Measurements from ENCODE around the gene RGCC. TPM values are rescaled to one million over a fixed set of nuclear protein-coding genes. Genes with fewer than 3 reads are reported as not detected.
"Not testable (repeated sequence)": the region's sequence is repeated elsewhere in the genome, so short reads cannot be mapped to it uniquely, and the experiment has no call there.

The RGCC gene
- total RNA-seq, 1 experiment from 2014 or later, result not detected

GRCh38 chr13:41420146-41420545, 37.2 kb upstream of the RGCC start:
- Histone ChIP-seq H2AK5ac (ENCODE audit: insufficient read length, low read length) (no peak overlapping the region), H3K4me2 (ENCODE audit: insufficient read depth, insufficient read length, low read length) (no peak overlapping the region), H3K56ac (ENCODE audit: insufficient read length, low read depth, low read length) (no peak overlapping the region), H2BK120ac (ENCODE audit: low read depth, low read length, poor library complexity, severe bottlenecking) (no peak overlapping the region), H2AFZ (ENCODE audit: low read length) (no peak overlapping the region), H4K91ac (ENCODE audit: insufficient read length, low read depth, low read length) (no peak overlapping the region), H3K18ac (ENCODE audit: insufficient read length, low read depth, low read length) (no peak overlapping the region), H3K23me2 (ENCODE audit: insufficient read length, low read depth, low read length, poor library complexity, severe bottlenecking) (no peaks in the 10 kb centered on the region), H3K79me1 (ENCODE audit: insufficient read depth, low read depth, low read length, poor library complexity, severe bottlenecking) (no peaks in the 10 kb centered on the region), H3K9ac (ENCODE audit: extremely low read depth, insufficient read length, low read length) (no peak overlapping the region), H2BK12ac (ENCODE audit: insufficient read length, low read depth, low read length) (no peak overlapping the region), H4K8ac (replicated peaks; ENCODE audit: insufficient read length, low read depth, low read length) (no peak overlapping the region), H3K79me2 (ENCODE audit: insufficient read depth, low read length) (no peaks in the 10 kb centered on the region), H3T11ph (ENCODE audit: low read length) (no peak overlapping the region), H4K5ac (ENCODE audit: insufficient read length, low read depth, low read length) (no peak overlapping the region), H3K27ac (ENCODE audit: insufficient read length, low read depth, low read length) (no peak overlapping the region), H2BK5ac (ENCODE audit: insufficient read length, low read length) (no peak overlapping the region), H3K27me3 (ENCODE audit: insufficient read depth, low read length) (no peaks in the 10 kb centered on the region), H3K14ac (ENCODE audit: insufficient read depth, low read length) (no peak overlapping the region), H3K4ac (ENCODE audit: low read depth, low read length) (no peak overlapping the region), H4K20me1 (ENCODE audit: control insufficient read depth, insufficient read depth, insufficient read length) (no peaks in the 10 kb centered on the region), H2BK20ac (ENCODE audit: low read depth, low read length, poor library complexity, severe bottlenecking) (no peak overlapping the region), H2BK15ac (ENCODE audit: low read depth, low read length) (no peak overlapping the region), H3K9me3 (ENCODE audit: control insufficient read depth, low read depth, low read length) (no peaks in the 10 kb centered on the region), H3K4me1 (ENCODE audit: insufficient read depth, low read length) (no peaks in the 10 kb centered on the region), H3K23ac (ENCODE audit: insufficient read length, low read depth, low read length) (no peak overlapping the region)
- WGBS (ENCODE audit: extremely low coverage, insufficient read length, low lambda C conversion rate), result no CpG with 5 or more reads among the region's 4 CpGs
- H3K4me1 Mint-ChIP-seq, result peaks cover 10 to 12% of the 10 kb centered on the region in 2 experiments
- H3K27ac Mint-ChIP-seq, result no peak overlapping the region
- no peak overlapping the region for H3K4me3 Mint-ChIP-seq
- no peaks in the 10 kb centered on the region for H3K27me3 Mint-ChIP-seq (ENCODE audit: low read depth)
- no peak for DNase-seq
- H3K36me3 Mint-ChIP-seq (ENCODE audit: insufficient read depth in 1 of 3, low read depth in 3 of 3), result no peaks in the 10 kb centered on the region
- H3K9me3 Mint-ChIP-seq, result no peaks in the 10 kb centered on the region
- TF ChIP-seq CTCF (conservative IDR thresholded peaks at IDR 0.05), result no peak

GRCh38 chr13:41421330-41421729, 36.0 kb upstream of the RGCC start:
- H2BK15ac ChIP-seq (ENCODE audit: low read depth, low read length); H4K8ac ChIP-seq (replicated peaks; ENCODE audit: insufficient read length, low read depth, low read length); H3K4me3 Mint-ChIP-seq; H3K79me2 ChIP-seq (ENCODE audit: insufficient read depth, low read length); H4K5ac ChIP-seq (ENCODE audit: insufficient read length, low read depth, low read length); H3K4ac ChIP-seq (ENCODE audit: low read depth, low read length); H3K4me1 ChIP-seq (ENCODE audit: insufficient read depth, low read length); H2BK5ac ChIP-seq (ENCODE audit: insufficient read length, low read length); H3K56ac ChIP-seq (ENCODE audit: insufficient read length, low read depth, low read length); H2BK20ac ChIP-seq (ENCODE audit: low read depth, low read length, poor library complexity, severe bottlenecking); H3K27me3 Mint-ChIP-seq (ENCODE audit: low read depth); H2BK12ac ChIP-seq (ENCODE audit: insufficient read length, low read depth, low read length); H3K9ac ChIP-seq (ENCODE audit: extremely low read depth, insufficient read length, low read length); H2BK120ac ChIP-seq (ENCODE audit: low read depth, low read length, poor library complexity, severe bottlenecking); H3K27me3 ChIP-seq (ENCODE audit: insufficient read depth, low read length); H3T11ph ChIP-seq (ENCODE audit: low read length); H3K9me3 ChIP-seq (ENCODE audit: control insufficient read depth, low read depth, low read length); H2AFZ ChIP-seq (ENCODE audit: low read length); DNase-seq; H4K91ac ChIP-seq (ENCODE audit: insufficient read length, low read depth, low read length); H3K36me3 Mint-ChIP-seq (ENCODE audit: insufficient read depth in 1 of 3, low read depth in 3 of 3); H3K79me1 ChIP-seq (ENCODE audit: insufficient read depth, low read depth, low read length, poor library complexity, severe bottlenecking); H3K18ac ChIP-seq (ENCODE audit: insufficient read length, low read depth, low read length); H2AK5ac ChIP-seq (ENCODE audit: insufficient read length, low read length); H3K9me3 Mint-ChIP-seq; H4K20me1 ChIP-seq (ENCODE audit: control insufficient read depth, insufficient read depth, insufficient read length); H3K4me2 ChIP-seq (ENCODE audit: insufficient read depth, insufficient read length, low read length); H3K23ac ChIP-seq (ENCODE audit: insufficient read length, low read depth, low read length); H3K23me2 ChIP-seq (ENCODE audit: insufficient read length, low read depth, low read length, poor library complexity, severe bottlenecking); H3K27ac Mint-ChIP-seq; H3K27ac ChIP-seq (ENCODE audit: insufficient read length, low read depth, low read length); H3K14ac ChIP-seq (ENCODE audit: insufficient read depth, low read length): not testable (repeated sequence)
- WGBS (ENCODE audit: extremely low coverage, insufficient read length, low lambda C conversion rate), result no CpG with 5 or more reads among the region's 6 CpGs
- peaks cover 10 to 12% of the 10 kb centered on the region in 2 experiments for H3K4me1 Mint-ChIP-seq

Measured in H9 (cell line).